Mesenchymal stem cell (in vitro differentiated cells and primary cell): Measurements from ENCODE around the gene XIRP2.

Experiments
- DNase-seq: peaks from one replicate; pipeline ENCODE4 v3.0.0-alpha.2; 2013
- H2AFZ ChIP-seq: one replicate; pipeline ENCODE4 v1.6.1; 2013; ENCODE audit warnings: low read depth, mild to moderate bottlenecking, control low read depth, inconsistent platforms, low read length, moderate library complexity
- H2AK5ac ChIP-seq: 2 replicates; pipeline ENCODE4 v1.6.1; 2013; ENCODE audit warnings: low read length, moderate library complexity, mild to moderate bottlenecking, inconsistent platforms; ENCODE audit not compliant: severe bottlenecking
- H2BK120ac ChIP-seq: one replicate; pipeline ENCODE4 v1.6.1; 2013; ENCODE audit warnings: low read depth, mild to moderate bottlenecking, inconsistent platforms, low read length, moderate library complexity
- H2BK12ac ChIP-seq, 2 experiments: one replicate each; pipeline ENCODE4 v1.6.1; 2013; ENCODE audit warnings: inconsistent platforms in 2 of 2, low read length in 2 of 2, mild to moderate bottlenecking in 2 of 2, moderate library complexity in 2 of 2, control low read depth in 1 of 2
- H2BK15ac ChIP-seq: one replicate; pipeline ENCODE4 v1.6.1; 2013; ENCODE audit warnings: mild to moderate bottlenecking, low read depth, inconsistent platforms; ENCODE audit not compliant: poor library complexity, severe bottlenecking
- H2BK5ac ChIP-seq: 2 replicates; pipeline ENCODE4 v1.6.1; 2013; ENCODE audit warnings: low read depth, mild to moderate bottlenecking, low read length, control low read depth, inconsistent platforms; ENCODE audit not compliant: poor library complexity, severe bottlenecking
- H3K14ac ChIP-seq, 2 experiments: one replicate each; pipeline ENCODE4 v1.6.1; 2013; ENCODE audit warnings: inconsistent platforms in 2 of 2, low read length in 2 of 2, control low read depth in 1 of 2, mild to moderate bottlenecking in 1 of 2, moderate library complexity in 1 of 2
- H3K18ac ChIP-seq, 2 experiments: one replicate each; pipeline ENCODE4 v1.6.1; 2013; ENCODE audit warnings: inconsistent platforms in 2 of 2, low read length in 2 of 2, control low read depth in 1 of 2, low read depth in 1 of 2, mild to moderate bottlenecking in 1 of 2
- H3K23ac ChIP-seq, 2 experiments: one replicate each; pipeline ENCODE4 v1.6.1; 2013; ENCODE audit warnings: inconsistent platforms in 2 of 2, low read length in 2 of 2, mild to moderate bottlenecking in 2 of 2, moderate library complexity in 2 of 2, control low read depth in 1 of 2
- H3K27ac ChIP-seq: 2 replicates; pipeline ENCODE4 v1.5.1; 2013; ENCODE audit warnings: mild to moderate bottlenecking, moderate library complexity, low read length, control low read depth, inconsistent platforms; ENCODE audit not compliant: poor library complexity, severe bottlenecking
- H3K27me3 ChIP-seq, 2 experiments: 2 replicates each; pipeline versions ENCODE4 v1.6.1 to v1.7.0; 2013; ENCODE audit warnings: low read length in 2 of 2, mild to moderate bottlenecking in 2 of 2, moderate library complexity in 2 of 2, control low read depth in 1 of 2, inconsistent platforms in 1 of 2; ENCODE audit not compliant: control insufficient read depth in 1 of 2, insufficient read depth in 1 of 2
- H3K36me3 ChIP-seq, 2 experiments: 2 replicates each; pipeline versions ENCODE4 v1.6.1 to v1.7.0; 2013; ENCODE audit warnings: low read length in 2 of 2, control low read depth in 1 of 2, inconsistent platforms in 1 of 2, low read depth in 1 of 2, mild to moderate bottlenecking in 1 of 2; ENCODE audit not compliant: insufficient read depth in 2 of 2, control insufficient read depth in 1 of 2
- H3K4ac ChIP-seq, 2 experiments: one replicate each; pipeline ENCODE4 v1.6.1; 2013; ENCODE audit warnings: inconsistent platforms in 2 of 2, low read length in 2 of 2, mild to moderate bottlenecking in 2 of 2, moderate library complexity in 2 of 2, control low read depth in 1 of 2, low read depth in 1 of 2
- H3K4me1 ChIP-seq: 2 replicates; pipeline ENCODE4 v1.6.1; 2013; ENCODE audit warnings: low read depth, low read length, control low read depth; ENCODE audit not compliant: control insufficient read depth, insufficient read depth
- H3K4me2 ChIP-seq: 2 replicates; pipeline ENCODE4 v1.6.1; 2013; ENCODE audit warnings: low read length, mild to moderate bottlenecking, inconsistent platforms; ENCODE audit not compliant: poor library complexity, severe bottlenecking
- H3K4me3 ChIP-seq, 2 experiments: 2 replicates each; pipeline versions ENCODE4 v1.5.1 to v1.7.0; 2013; ENCODE audit warnings: low read length in 2 of 2, mild to moderate bottlenecking in 2 of 2, control low read depth in 1 of 2, low read depth in 1 of 2; ENCODE audit not compliant: insufficient read depth in 1 of 2
- H3K79me1 ChIP-seq: replicated peaks from 2 replicates; pipeline ENCODE4 v1.6.1; 2013; ENCODE audit warnings: mild to moderate bottlenecking, control low read depth, low read length, inconsistent platforms; ENCODE audit not compliant: poor library complexity, severe bottlenecking
- H3K9ac ChIP-seq: 2 replicates; pipeline ENCODE4 v1.7.0; 2013; ENCODE audit warnings: mild to moderate bottlenecking, low read length, moderate library complexity
- H3K9me3 ChIP-seq: 2 replicates; pipeline ENCODE4 v1.7.0; 2013; ENCODE audit warnings: mild to moderate bottlenecking, low read length; ENCODE audit not compliant: control insufficient read depth
- H4K8ac ChIP-seq: one replicate; pipeline ENCODE4 v1.6.1; 2013; ENCODE audit warnings: inconsistent platforms, mild to moderate bottlenecking, low read length, moderate library complexity
- H4K91ac ChIP-seq: one replicate; pipeline ENCODE4 v1.6.1; 2013; ENCODE audit warnings: mild to moderate bottlenecking, low read length, inconsistent platforms
- WGBS: methylation state at CpG from one replicate; pipeline ENCODE4 v1.1.7; 2013; ENCODE audit warnings: mixed read lengths; 5-methylcytosine and 5-hydroxymethylcytosine counted together

The XIRP2 gene

DNA sequence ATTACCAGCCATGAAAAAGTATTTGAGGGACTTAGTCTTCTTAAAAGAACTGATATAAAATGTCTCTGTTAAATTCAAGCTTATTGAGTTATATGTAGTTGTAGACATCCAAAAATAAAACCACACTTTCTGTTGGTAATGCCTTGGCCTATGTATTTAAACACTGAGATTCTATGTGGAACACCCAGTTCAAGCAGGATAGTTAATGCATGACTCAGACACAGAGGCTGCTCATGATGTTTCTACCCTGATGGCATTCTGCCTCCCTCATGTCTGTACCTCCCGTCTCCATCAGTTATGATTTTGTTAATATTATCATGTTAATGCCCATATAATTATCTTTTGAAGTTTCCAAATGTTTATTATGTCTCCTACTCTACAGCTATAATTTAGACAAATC is 164.5 kb downstream of the XIRP2 start:
- Histone ChIP-seq H3K23ac (no peak overlapping the region), H2BK5ac (no peak overlapping the region), H4K91ac (no peak overlapping the region), H3K27ac (no peak overlapping the region), H3K79me1 (no peaks in the 10 kb centered on the region), H3K9me3 (no peaks in the 10 kb centered on the region), H3K9ac (no peak overlapping the region), H3K27me3 (no peaks in the 10 kb centered on the region), H3K4ac (no peak overlapping the region), H2BK15ac (no peak overlapping the region), H4K8ac (no peak overlapping the region), H2AFZ (no peak overlapping the region), H3K4me3 (no peak overlapping the region), H3K36me3 (no peaks in the 10 kb centered on the region), H2BK120ac (no peak overlapping the region), H2AK5ac (no peak overlapping the region), H3K4me1 (no peaks in the 10 kb centered on the region), H3K14ac (no peak overlapping the region), H2BK12ac (no peak overlapping the region), H3K18ac (no peak overlapping the region), H3K4me2 (no peak overlapping the region)
- no CpG with 5 or more reads among the region's 1 CpG for WGBS
- peak; percentile 40 for DNase-seq

DNA sequence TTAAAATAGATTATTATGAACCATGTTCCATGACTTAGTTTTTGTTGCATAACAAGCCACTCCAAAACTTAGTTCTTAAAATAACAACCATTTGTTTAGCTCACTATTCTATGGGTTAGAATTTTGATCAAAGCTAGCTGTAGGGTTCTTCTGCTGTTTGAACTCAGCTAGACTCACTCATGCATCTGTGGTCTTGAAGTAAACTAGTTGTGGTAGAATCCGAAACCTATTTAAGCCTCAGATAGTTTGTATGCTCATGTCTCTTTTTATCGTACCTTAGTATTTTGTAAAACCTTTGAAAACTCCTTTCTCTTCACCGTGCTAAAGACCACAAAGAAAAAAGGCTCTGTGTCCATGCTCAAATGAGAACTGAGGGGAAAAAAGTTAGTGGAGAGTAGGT is 166.6 kb downstream of the XIRP2 start:
- H3K4me2 ChIP-seq: no peak overlapping the region
- H3K4ac ChIP-seq: no peak overlapping the region
- H3K9ac ChIP-seq: no peak overlapping the region
- H3K79me1 ChIP-seq: no peaks in the 10 kb centered on the region
- no peak overlapping the region for H3K14ac ChIP-seq
- 100% methylated on average over 1 of the region's 3 CpGs for WGBS
- H3K23ac ChIP-seq: no peak overlapping the region
- H2BK120ac ChIP-seq: no peak overlapping the region
- H3K4me1 ChIP-seq: no peaks in the 10 kb centered on the region
- no peaks in the 10 kb centered on the region for H3K9me3 ChIP-seq
- no peak overlapping the region for H2BK5ac ChIP-seq
- H3K36me3 ChIP-seq: no peaks in the 10 kb centered on the region
- H3K4me3 ChIP-seq: no peak overlapping the region
- no peak for DNase-seq
- H2AFZ ChIP-seq: no peak overlapping the region
- no peak overlapping the region for H4K8ac ChIP-seq
- no peak overlapping the region for H2BK12ac ChIP-seq
- H4K91ac ChIP-seq: no peak overlapping the region
- H2BK15ac ChIP-seq: no peak overlapping the region
- H3K27ac ChIP-seq: no peak overlapping the region
- no peak overlapping the region for H2AK5ac ChIP-seq
- no peak overlapping the region for H3K18ac ChIP-seq
- no peaks in the 10 kb centered on the region for H3K27me3 ChIP-seq

DNA sequence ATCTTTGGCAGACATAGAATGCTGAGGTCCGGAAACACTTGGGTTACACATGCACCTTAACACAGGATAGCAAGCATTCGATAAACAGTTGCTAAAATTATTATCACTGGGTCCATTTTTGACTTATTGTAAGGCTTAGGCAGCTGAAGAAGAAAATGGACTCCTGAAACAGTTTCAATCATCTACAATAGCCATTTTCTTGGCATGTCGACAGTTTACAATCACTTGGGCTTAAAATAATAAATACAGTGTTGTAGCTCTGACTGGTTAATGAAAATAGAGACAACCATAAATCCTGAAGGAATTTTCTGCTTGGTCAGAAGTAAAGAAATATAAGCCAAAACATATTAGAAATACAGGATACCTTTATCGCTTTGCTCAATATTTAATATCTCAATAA is 169.2 kb downstream of the XIRP2 start:
- DNase-seq: no peak
- Histone ChIP-seq H3K79me1 (no peaks in the 10 kb centered on the region), H3K9ac (no peak overlapping the region), H4K8ac (no peak overlapping the region), H2AFZ (no peak overlapping the region), H3K4ac (no peak overlapping the region), H2BK5ac (no peak overlapping the region), H4K91ac (no peak overlapping the region), H3K36me3 (no peaks in the 10 kb centered on the region), H2BK12ac (no peak overlapping the region), H3K4me2 (no peak overlapping the region), H3K27me3 (no peaks in the 10 kb centered on the region), H2AK5ac (no peak overlapping the region), H3K18ac (no peak overlapping the region), H3K9me3 (no peaks in the 10 kb centered on the region), H3K23ac (no peak overlapping the region), H3K4me3 (no peak overlapping the region), H3K4me1 (no peaks in the 10 kb centered on the region), H2BK15ac (no peak overlapping the region), H2BK120ac (no peak overlapping the region), H3K27ac (peak overlapping the region; percentile 10), H3K14ac (no peak overlapping the region)
- WGBS: 100% methylated on average over 2 of the region's 4 CpGs

DNA sequence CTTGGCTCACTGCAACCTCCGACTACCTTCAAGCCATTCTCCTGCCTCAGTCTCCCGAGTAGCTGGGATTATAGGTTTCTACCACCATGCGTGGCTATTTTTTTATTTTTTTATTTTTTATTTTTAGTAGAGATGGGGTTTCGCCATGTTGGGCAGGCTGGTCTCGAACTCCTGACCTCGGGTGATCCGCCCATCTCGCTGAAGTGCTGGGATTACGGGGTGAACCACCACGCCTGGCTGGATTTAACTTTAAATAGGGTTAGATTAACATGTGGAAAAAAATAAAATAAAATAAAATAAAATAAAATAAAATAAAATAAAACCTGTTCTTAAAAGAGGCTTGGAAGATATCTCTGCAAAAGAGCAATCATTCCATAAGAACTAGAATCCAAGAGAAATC is 170.9 kb downstream of the XIRP2 start:
- Histone ChIP-seq H2AK5ac (no peak overlapping the region), H2BK5ac (no peak overlapping the region), H4K8ac (no peak overlapping the region), H3K9ac (no peak overlapping the region), H3K14ac (no peak overlapping the region), H3K23ac (no peak overlapping the region), H3K27ac (no peak overlapping the region), H3K18ac (no peak overlapping the region), H2BK120ac (no peak overlapping the region), H3K27me3 (no peaks in the 10 kb centered on the region), H3K4me1 (no peaks in the 10 kb centered on the region), H3K9me3 (no peaks in the 10 kb centered on the region), H3K4me2 (no peak overlapping the region), H2AFZ (no peak overlapping the region), H2BK15ac (no peak overlapping the region), H4K91ac (no peak overlapping the region), H3K4ac (no peak overlapping the region), H2BK12ac (no peak overlapping the region), H3K36me3 (no peaks in the 10 kb centered on the region), H3K79me1 (no peaks in the 10 kb centered on the region), H3K4me3 (no peak overlapping the region)
- DNase-seq: no peak
- WGBS: 96% methylated on average over 8 of the region's 10 CpGs
